ENCODE data around the gene PRR11. TPM values are rescaled to one million over a fixed set of nuclear protein-coding genes. Genes with fewer than 3 reads are reported as not detected.
A peak's percentile ranks its signal among the peaks of the same experiment; 100 is the strongest.
"Not testable (repeated sequence)": the region's sequence is repeated elsewhere in the genome, so short reads cannot be mapped to it uniquely, and the experiment has no call there.

PRR11 gene
- total RNA-seq, 2 experiments from 2014 or later = 80.8 to 95.2 TPM

DNA sequence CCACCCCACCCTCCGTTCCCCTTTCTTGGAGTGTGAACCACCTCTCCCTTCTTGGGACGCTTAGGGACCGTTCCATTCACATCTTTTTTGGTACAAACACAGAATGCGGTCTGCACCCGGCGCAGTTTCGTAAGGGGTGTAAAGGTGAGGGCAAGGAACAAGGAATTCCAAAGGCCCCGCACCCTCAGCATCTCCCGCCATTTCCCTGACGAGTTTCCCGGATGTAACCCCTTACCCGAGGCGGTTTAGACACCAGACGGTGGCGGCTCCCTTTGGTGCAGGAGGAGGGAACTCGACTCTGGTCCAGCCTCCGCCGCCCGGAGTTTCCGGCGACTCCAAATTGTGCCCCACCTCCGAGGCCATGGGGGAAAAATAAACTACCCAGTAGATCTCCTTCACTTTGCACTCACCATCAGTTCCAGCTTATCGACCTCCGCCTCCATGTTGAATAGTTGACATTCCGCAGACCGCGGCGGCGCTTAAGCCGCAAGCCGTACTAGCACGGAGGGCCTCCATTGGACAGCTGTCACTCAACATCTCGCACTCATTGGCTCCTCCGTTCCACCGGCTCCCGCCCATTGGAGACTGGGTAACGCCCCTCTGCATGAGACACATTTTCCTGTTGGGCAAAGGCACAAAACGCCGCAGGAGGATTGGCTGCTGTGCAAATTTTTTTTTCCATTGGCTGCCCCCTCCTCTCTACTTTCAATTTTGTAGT is 666 bp upstream of the PRR11 start, which contains the start of gene SKA2:
Gene SKA2, minus strand, starts transcription at position 466 of the 718 bp plus-strand sequence. Its CDS starts 23 bp downstream, at position 443.
- Mint-ChIP-seq H3K4me1 (peaks cover 67% of the 10 kb centered on the region), H3K4me3 (no peak within 1 kb of the TSS), H3K36me3 (ENCODE audit: low read depth) (peaks cover 36% of the 10 kb centered on the region), H3K27me3 (no peaks in the 10 kb centered on the region), H3K27ac (no peak within 1 kb of the TSS), H3K9me3 (no peaks in the 10 kb centered on the region)
- peak; percentile 99 for DNase-seq
- POLR2A ChIA-PET = interaction anchor here (0.7 to 1.4 kb wide), 3 partner anchors 48 to 667 kb away, joined by 4 to 7 read pairs (median 4); partner anchors contain the start of genes HSF5 and TRIM37
- CTCF ChIA-PET = interaction anchor here (0.6 to 1.1 kb wide), 3 partner anchors 10 to 791 kb away, joined by 3 to 4 read pairs (median 4); no protein-coding TSS in a partner anchor

DNA sequence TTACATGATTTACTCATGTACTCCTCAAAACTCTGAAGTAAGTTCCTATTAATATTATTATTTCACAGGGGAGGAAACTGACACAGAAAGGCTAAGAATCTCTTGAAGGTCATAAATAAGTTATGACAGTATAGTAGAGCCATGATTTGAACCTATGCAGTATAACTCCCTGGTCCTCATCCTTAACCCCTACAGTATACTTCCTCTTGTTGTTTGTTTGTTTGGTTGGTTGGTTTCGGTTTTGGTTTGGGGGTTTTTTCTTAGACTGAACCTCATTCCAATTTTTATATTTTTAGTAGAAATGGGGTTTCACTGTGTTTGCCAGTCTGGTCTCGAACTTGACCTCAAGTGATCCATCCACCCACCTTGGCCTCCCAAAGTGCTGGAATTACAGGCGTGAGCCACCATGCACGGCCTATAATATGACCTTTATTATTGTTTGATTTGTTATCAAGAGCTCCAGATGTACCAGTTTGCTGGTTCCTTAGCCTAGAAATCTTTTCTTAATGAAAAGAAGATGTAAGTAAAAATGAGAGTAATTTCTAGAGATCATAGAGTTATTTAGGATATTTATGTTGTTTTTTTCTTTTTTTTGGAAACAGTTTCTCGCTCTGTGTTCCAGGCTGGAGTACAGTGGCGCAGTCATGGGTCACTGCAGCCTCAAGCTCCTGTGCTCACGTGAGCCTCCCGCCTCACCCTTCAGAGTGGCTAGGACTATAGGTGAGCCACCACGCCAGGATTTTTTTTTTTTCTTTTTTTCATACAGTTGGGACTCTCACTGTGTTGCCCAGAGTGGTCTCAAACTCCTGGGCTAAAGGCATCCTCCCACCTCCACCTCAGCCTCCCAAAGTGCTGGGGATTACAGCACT is 4.8 kb downstream of the PRR11 start:
- H3K27me3 Mint-ChIP-seq = no peaks in the 10 kb centered on the region
- peaks cover 50% of the 10 kb centered on the region for H3K4me1 Mint-ChIP-seq
- peak overlapping the region; percentile 89 for H3K27ac Mint-ChIP-seq
- no peaks in the 10 kb centered on the region for H3K9me3 Mint-ChIP-seq
- CTCF ChIA-PET = interaction anchor here (0.6 kb wide), 1 partner anchor 1165 kb away, joined by 8 read pairs; no protein-coding TSS in a partner anchor
- POLR2A ChIA-PET = no interaction called here
- H3K4me3 Mint-ChIP-seq = peak overlapping the region; percentile 54
- DNase-seq = peak; percentile 40
- H3K36me3 Mint-ChIP-seq (ENCODE audit: low read depth) = peaks cover 42% of the 10 kb centered on the region

- Mint-ChIP-seq H3K9me3 (no peaks in the 10 kb centered on the region), H3K27ac (no peak overlapping the region), H3K4me3 (no peak overlapping the region), H3K27me3 (no peaks in the 10 kb centered on the region), H3K4me1 (peaks cover 52% of the 10 kb centered on the region), H3K36me3 (ENCODE audit: low read depth) (peaks cover 45% of the 10 kb centered on the region)
- ChIA-PET POLR2A (interaction anchor here (0.6 kb wide), 1 partner anchor 15 kb away, joined by 3 read pairs; no protein-coding TSS in a partner anchor), CTCF (interaction anchor here (1.1 kb wide), 2 partner anchors 12 to 50 kb away, joined by 3 to 4 read pairs; no protein-coding TSS in a partner anchor)
- DNase-seq = no peak
Measured at GRCh38 chr17:59161477-59161876, 5.9 kb downstream of the PRR11 start.

DNA sequence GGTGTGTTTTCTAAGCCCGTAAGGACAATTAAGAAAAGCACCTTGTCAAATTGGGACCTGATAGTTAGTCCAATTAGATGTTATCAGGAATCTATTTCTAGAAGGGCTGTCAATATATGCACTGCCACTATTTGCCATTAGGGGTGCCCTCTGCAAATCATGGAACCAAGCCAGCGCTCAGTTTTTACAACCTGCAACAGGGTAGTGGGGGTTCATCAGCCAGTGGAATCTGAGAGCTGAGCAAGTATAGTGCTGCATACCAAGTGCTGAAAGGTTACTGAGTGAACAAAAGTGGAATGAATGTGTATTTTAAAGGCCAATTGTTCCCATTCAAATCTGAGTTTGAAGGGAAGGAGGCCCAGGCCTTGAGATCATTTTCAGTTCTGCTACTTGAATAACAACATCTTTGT is 10.4 kb downstream of the PRR11 start:
- H3K27me3 Mint-ChIP-seq = no peaks in the 10 kb centered on the region
- H3K9me3 Mint-ChIP-seq = no peaks in the 10 kb centered on the region
- H3K27ac Mint-ChIP-seq = peak overlapping the region; percentile 64
- ChIA-PET POLR2A (interaction anchor here (1.0 kb wide), 1 partner anchor 59 kb away, joined by 4 read pairs; the partner anchor contains the start of gene TRIM37), CTCF (no interaction called here)
- no peak overlapping the region for H3K4me3 Mint-ChIP-seq
- peaks cover 12% of the 10 kb centered on the region for H3K4me1 Mint-ChIP-seq
- peaks cover 29% of the 10 kb centered on the region for H3K36me3 Mint-ChIP-seq (ENCODE audit: low read depth)
- peak; percentile 56 for DNase-seq

DNA sequence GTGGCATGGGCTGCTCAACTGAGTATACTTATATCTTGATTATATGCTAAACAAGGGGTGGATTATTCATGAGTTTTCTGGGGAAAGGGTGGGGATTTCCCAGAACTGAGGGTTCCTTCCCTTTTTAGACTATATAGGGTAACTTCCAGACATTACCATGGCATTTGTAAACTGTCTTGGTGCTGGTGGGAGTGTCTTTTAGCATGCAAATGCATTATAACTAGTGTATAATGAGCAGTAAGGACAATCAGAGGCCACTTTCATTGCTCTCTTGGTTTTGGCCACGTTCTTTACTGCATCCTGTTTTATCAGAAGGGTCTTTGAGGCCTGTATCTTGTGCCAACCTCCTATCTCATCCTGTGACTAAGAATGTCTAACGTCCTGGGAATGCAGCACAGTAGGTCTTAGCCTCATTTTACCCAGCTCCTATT is 12.0 kb downstream of the PRR11 start:
- DNase-seq = no peak
- Mint-ChIP-seq H3K27me3 (no peaks in the 10 kb centered on the region), H3K27ac (no peak overlapping the region), H3K9me3 (no peaks in the 10 kb centered on the region), H3K4me1 (peaks cover 11% of the 10 kb centered on the region), H3K4me3 (no peak overlapping the region), H3K36me3 (ENCODE audit: low read depth) (peaks cover 22% of the 10 kb centered on the region)
- ChIA-PET POLR2A (no interaction called here), CTCF (no interaction called here)

- H3K36me3 Mint-ChIP-seq (ENCODE audit: low read depth) = peaks cover 41% of the 10 kb centered on the region
- H3K27ac Mint-ChIP-seq = no peak overlapping the region
- no peaks in the 10 kb centered on the region for H3K27me3 Mint-ChIP-seq
- H3K9me3 Mint-ChIP-seq = no peaks in the 10 kb centered on the region
- DNase-seq = no peak
- ChIA-PET CTCF (no interaction called here), POLR2A (interaction anchor here (0.5 kb wide), 1 partner anchor 155 kb away, joined by 3 read pairs; no protein-coding TSS in a partner anchor)
- H3K4me3 Mint-ChIP-seq = no peak overlapping the region
- H3K4me1 Mint-ChIP-seq = no peaks in the 10 kb centered on the region
Measured at GRCh38 chr17:59172436-59173004, 17.0 kb downstream of the PRR11 start.

DNA sequence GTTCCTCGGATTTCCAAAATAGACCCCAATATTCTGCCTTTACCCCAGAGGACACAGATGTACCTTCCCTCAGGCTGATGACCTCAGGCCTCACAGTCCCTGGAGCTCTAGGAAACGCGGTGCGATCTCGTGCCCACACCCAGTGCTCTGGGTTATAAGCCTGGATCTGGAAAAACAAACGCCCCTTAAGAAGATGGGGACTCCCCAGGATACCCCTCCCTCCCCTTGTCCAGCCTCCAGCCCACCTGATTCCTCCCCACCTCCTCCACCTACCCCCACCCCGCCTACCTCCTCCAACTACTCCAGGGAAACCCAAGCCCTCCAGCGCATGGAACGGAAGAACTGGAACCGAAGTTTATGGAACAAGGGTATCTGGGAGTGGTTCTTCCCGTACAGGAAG is 19.1 kb downstream of the PRR11 start:
- no peaks in the 10 kb centered on the region for H3K4me1 Mint-ChIP-seq
- peaks cover 44% of the 10 kb centered on the region for H3K36me3 Mint-ChIP-seq (ENCODE audit: low read depth)
- no peaks in the 10 kb centered on the region for H3K27me3 Mint-ChIP-seq
- no peaks in the 10 kb centered on the region for H3K9me3 Mint-ChIP-seq
- H3K27ac Mint-ChIP-seq = no peak overlapping the region
- H3K4me3 Mint-ChIP-seq = no peak overlapping the region
- DNase-seq = no peak
- ChIA-PET CTCF (no interaction called here), POLR2A (interaction anchor here (0.6 kb wide), 1 partner anchor 675 kb away, joined by 5 read pairs; no protein-coding TSS in a partner anchor)

GRCh38 chr17:59175076-59175475 is 19.5 kb downstream of the PRR11 start:
- DNase-seq = no peak
- Mint-ChIP-seq H3K27me3 (no peaks in the 10 kb centered on the region), H3K36me3 (ENCODE audit: low read depth) (peaks cover 46% of the 10 kb centered on the region), H3K4me1 (no peaks in the 10 kb centered on the region), H3K4me3 (no peak overlapping the region), H3K9me3 (no peaks in the 10 kb centered on the region), H3K27ac (no peak overlapping the region)
- POLR2A ChIA-PET = no interaction called here
- CTCF ChIA-PET = no interaction called here

DNA sequence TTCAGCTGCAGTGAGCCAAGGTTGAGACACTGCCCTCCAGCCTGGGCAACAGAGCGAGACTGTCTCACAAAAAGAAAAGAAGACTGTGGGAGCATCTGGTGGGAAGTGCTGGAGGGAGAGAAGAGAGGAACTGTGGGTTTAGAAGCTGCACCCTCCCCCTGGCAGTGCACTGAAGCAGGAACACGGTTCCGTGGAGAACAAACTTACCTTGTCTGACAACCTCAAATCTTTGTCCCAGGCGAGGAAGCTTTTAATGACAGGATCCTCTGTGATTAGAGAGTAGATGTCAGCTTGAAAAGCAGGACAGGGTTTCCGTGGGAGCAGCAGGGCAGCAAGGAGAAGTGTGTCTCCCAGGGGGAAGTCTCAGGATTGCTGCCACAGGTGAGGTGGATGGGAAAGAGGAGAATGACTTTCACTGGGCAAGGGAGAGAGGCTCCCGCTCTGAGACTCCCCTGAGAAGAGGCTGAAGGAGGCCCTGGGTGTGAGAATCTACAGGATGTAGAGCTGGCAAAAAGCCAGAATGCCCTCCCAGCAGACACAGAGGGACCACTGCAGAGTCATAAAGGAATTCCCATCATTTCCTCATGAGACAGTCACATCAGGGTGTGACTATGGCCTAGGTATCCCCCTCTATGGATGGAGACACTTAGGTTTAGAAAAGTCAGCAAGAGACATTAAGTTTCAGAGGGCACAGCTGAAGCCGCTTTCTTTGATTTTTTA is 22.9 kb downstream of the PRR11 start:
- peaks cover 46% of the 10 kb centered on the region for H3K36me3 Mint-ChIP-seq (ENCODE audit: low read depth)
- H3K27ac Mint-ChIP-seq = no peak overlapping the region
- no peak overlapping the region for H3K4me3 Mint-ChIP-seq
- H3K9me3 Mint-ChIP-seq = no peaks in the 10 kb centered on the region
- DNase-seq = no peak
- ChIA-PET POLR2A (no interaction called here), CTCF (interaction anchor here (1.5 kb wide), 1 partner anchor 19 kb away, joined by 3 read pairs; no protein-coding TSS in a partner anchor)
- no peaks in the 10 kb centered on the region for H3K27me3 Mint-ChIP-seq
- peaks cover 2% of the 10 kb centered on the region for H3K4me1 Mint-ChIP-seq

GRCh38 chr17:59179601-59180000 is 24.1 kb downstream of the PRR11 start:
- peaks cover 36% of the 10 kb centered on the region for H3K36me3 Mint-ChIP-seq (ENCODE audit: low read depth)
- H3K27me3 Mint-ChIP-seq, H3K27ac Mint-ChIP-seq, H3K9me3 Mint-ChIP-seq, H3K4me1 Mint-ChIP-seq, POLR2A ChIA-PET, H3K4me3 Mint-ChIP-seq, DNase-seq: not testable (repeated sequence)
- CTCF ChIA-PET = interaction anchor here (1.5 kb wide), 1 partner anchor 20 kb away, joined by 3 read pairs; no protein-coding TSS in a partner anchor

- Mint-ChIP-seq H3K27me3 (no peaks in the 10 kb centered on the region), H3K27ac (no peak overlapping the region), H3K9me3 (no peaks in the 10 kb centered on the region), H3K4me1 (peaks cover 2% of the 10 kb centered on the region), H3K36me3 (ENCODE audit: low read depth) (peaks cover 38% of the 10 kb centered on the region), H3K4me3 (no peak overlapping the region)
- ChIA-PET POLR2A (interaction anchor here (0.6 kb wide), 1 partner anchor 35 kb away, joined by 8 read pairs; no protein-coding TSS in a partner anchor), CTCF (no interaction called here)
- DNase-seq = no peak
Measured at GRCh38 chr17:59180626-59181025, 25.1 kb downstream of the PRR11 start.

DNA sequence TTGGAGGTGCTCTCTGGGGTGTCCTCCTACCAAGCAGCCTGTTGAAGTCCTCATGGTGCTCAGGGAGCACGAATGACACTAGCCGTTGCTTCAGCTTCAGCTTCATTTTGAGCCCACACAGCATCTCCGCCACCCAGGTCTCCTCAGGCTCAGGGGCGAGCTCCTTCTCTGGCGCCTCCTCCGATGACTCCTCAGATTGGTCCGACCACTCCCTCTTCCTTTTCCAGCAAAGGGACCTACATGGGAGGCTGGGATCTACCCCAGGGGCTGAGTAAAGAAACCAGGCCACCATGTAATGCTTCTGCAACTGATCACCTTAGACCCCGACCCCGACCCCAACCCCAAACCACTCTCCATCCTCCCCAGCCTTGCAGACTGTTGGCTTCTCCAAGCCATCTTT is 25.9 kb downstream of the PRR11 start:
- Mint-ChIP-seq H3K4me1 (peaks cover 2% of the 10 kb centered on the region), H3K36me3 (ENCODE audit: low read depth) (peaks cover 43% of the 10 kb centered on the region), H3K4me3 (no peak overlapping the region), H3K9me3 (no peaks in the 10 kb centered on the region), H3K27ac (no peak overlapping the region), H3K27me3 (no peaks in the 10 kb centered on the region)
- ChIA-PET CTCF (no interaction called here), POLR2A (no interaction called here)
- no peak for DNase-seq

Data from activated CD4-positive, alpha-beta T cell treated with anti-CD3 and anti-CD28 coated beads, Interleukin-2, amount 10 ng/mL, durations not matched to agents 7 days and 5 days (primary cell).